Stimulated activated CD8-positive, alpha-beta memory T cell treated with anti-CD3 and anti-CD28 coated beads, Interleukin-15, amount 100 ng/mL, for 24 hours (primary cell): ENCODE data around the gene LRRC46.

ENCODE experiments used
- DNase-seq: peaks from one replicate; pipeline ENCODE4 v3.0.0-alpha.2; 2020; ENCODE audit warnings: low read depth

The LRRC46 gene

DNA sequence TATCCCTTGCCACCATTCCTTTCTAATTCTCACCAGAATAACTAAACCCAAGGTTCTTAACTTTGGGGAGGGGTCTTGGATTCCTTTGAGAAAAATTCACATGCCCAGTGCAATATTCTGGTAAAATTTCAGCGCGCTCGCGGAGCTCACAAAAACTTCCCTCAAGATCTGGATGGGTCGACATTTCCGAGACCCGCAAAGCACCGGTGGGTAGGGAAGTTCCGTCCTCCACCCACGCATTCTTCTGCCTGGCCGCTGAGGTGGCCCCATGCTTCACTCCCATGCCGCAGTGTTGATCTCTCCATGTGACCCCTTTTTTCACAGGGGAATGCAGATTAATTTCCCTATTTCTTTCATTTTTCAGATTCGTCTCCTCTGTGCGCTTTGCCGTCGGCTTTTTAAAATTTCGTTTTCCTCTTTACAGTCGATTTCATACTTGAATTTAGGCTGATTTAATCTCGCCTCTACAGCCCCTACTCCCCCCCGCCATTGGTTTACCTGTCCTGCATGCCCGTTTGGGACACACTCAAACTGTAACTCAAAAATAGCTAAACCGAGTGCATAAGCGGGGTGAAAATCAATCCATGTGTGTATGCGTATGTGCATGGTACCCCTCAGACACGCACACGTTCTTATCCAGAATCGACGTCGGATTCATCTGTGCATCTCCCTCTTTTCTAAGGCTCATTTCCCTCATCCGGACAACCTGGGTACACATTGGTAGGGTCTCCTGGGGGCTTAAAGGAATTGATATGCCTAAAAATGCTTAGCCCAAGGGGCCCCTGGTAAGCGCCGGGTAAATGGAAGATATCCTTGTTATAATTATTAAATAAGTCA is 20.9 kb downstream of the LRRC46 start:
- no peak for DNase-seq

- DNase-seq = no peak
These were observed 22.1 kb downstream of the LRRC46 start for GRCh38 chr17:47853616-47854015.

- no peak for DNase-seq
These were observed 24.3 kb downstream of the LRRC46 start for GRCh38 chr17:47855737-47856136.

DNA sequence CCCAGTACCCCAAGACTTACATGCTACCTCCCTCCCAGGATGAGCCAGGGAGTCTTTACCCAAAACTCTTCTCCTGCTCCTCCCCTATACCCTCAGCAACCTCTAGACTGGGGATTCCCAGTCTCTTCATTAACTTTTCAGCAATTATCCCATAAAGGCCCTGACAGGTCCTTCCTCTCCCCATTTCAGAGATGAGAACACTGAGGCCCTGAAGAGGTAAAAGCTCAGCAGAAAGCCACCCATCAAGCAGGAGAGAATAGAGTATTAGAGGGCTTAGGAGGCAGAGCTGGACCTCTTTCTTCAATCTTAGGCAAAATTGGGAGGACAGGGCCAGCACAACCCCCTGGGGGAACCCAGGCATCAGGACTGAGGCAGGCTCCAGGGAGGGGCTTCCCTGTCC is 25.4 kb downstream of the LRRC46 start:
- DNase-seq = no peak

- no peak for DNase-seq
These were observed 26.3 kb downstream of the LRRC46 start for GRCh38 chr17:47857551-47858455.

- no peak for DNase-seq
These were observed 28.9 kb downstream of the LRRC46 start for GRCh38 chr17:47860386-47860785.

- DNase-seq = no peak
These were observed 31.4 kb downstream of the LRRC46 start for GRCh38 chr17:47862621-47863440.

DNA sequence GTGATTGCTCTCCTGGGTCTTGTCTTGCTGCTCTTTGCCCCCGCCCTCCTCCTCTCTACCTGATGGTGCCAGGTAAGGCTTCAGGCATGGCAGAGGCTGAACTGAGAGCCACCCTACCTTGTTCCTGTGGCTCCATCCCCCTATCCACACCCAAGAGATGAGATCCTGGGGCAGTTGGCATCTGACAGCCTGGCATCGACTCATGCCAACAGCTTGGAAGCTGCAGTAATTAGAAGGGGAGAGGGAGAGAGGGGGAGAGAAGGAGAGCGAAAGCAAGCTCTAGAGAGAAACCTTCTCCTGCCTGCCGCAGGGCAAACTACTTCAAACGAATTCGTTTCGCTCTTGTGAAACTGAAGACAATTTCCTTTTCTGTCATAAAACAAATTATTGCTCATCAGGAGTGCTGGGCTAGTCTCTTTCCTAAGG is 33.3 kb downstream of the LRRC46 start:
- no peak for DNase-seq

DNA sequence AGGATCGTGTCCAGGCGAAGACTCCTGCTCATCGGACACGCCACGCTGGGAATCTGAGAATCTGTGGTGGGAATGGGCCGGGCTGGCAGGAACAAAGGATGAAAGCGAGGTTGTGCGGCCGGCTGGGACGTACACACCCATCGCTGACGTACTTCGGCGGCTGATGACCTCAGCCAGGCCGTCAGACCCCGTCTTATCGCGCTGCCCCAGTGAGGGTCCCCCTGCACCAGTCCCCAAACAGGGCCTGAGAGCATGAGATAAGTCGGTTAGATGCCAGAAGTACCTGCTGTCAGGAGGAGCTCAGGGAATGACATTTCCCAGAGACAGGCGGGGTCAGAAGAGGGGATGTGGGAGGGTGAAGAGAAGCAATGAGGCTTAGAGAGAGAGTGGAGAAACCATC is 35.5 kb downstream of the LRRC46 start:
- DNase-seq = no peak

DNA sequence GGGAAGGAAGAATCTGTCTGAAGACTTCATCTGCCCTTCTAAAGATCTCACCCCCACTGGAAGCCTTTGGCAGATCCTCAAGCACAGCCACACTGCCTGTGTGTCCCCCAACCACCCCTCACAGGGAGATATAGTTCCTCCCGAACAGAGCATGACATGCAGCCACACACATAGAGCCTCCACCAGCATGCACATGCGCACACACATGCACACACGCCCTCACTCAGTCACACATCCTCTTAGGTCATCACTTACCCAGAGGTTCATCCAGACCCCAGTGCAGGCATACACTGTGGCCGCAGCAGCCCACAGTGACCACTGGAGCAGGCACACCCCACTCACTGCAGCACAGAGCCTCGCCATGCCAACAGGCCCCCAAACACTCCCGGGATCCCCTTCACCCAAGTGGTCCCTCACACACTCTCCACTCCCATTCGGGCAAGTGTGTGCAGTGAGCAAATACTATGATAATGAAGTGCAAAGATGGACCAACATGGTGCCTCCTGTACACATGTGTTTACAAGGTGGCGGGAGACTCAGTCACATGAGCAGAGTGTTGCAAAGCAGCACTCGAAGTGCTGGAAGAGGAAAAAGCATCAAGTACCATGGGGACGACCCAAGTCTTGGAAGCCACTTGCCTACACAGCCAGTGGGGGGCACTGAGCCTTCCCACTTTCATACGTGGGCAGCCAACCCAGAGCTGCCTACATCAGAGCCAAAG is 36.5 kb downstream of the LRRC46 start:
- DNase-seq = no peak

DNA sequence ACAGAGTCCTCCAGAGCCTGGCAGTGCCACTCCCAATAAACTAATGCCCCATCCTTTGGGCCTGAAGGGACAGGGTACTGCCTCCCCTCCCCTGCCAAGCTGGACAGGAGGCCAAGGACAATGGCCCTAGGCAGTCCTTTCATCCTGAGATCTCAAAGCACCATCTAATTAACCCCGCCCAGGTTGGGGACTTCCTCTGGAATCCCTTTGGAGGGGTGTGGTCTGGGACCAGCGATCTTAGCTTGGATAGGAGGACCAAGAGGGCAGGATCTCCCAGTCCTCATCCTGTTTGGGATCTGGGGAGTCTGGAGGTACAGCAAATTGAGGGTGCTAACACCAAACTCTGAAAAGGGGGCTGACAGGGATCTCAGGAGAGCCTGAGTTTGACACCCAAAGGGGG is 37.6 kb downstream of the LRRC46 start:
- DNase-seq = no peak

GRCh38 chr17:47870056-47870455 is 38.6 kb downstream of the LRRC46 start:
- no peak for DNase-seq

DNA sequence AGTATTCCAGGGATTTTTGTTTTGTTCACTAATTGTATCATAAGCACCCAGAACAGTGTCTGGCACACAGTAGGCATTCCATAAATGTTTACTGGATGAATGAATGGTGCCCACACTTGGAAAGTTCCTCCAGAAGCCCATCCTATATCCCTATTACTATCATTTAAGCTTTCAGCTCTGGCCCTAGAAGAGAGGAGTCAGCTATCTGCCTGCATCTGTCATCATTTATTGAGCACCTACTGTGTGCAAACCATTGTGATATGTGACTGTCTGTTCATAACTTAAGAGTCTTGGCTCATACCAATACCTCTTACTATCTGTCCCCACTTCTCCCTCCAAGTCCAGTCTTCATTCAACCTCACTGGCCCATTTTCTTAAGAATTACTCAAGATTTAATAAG is 39.6 kb downstream of the LRRC46 start:
- no peak for DNase-seq

- no peak for DNase-seq
These were observed 40.7 kb downstream of the LRRC46 start for GRCh38 chr17:47872019-47872650.

- no peak for DNase-seq
These were observed 41.2 kb downstream of the LRRC46 start for GRCh38 chr17:47872651-47873161.

GRCh38 chr17:47873200-47874090 is 42.0 kb downstream of the LRRC46 start:
- DNase-seq = no peak

DNA sequence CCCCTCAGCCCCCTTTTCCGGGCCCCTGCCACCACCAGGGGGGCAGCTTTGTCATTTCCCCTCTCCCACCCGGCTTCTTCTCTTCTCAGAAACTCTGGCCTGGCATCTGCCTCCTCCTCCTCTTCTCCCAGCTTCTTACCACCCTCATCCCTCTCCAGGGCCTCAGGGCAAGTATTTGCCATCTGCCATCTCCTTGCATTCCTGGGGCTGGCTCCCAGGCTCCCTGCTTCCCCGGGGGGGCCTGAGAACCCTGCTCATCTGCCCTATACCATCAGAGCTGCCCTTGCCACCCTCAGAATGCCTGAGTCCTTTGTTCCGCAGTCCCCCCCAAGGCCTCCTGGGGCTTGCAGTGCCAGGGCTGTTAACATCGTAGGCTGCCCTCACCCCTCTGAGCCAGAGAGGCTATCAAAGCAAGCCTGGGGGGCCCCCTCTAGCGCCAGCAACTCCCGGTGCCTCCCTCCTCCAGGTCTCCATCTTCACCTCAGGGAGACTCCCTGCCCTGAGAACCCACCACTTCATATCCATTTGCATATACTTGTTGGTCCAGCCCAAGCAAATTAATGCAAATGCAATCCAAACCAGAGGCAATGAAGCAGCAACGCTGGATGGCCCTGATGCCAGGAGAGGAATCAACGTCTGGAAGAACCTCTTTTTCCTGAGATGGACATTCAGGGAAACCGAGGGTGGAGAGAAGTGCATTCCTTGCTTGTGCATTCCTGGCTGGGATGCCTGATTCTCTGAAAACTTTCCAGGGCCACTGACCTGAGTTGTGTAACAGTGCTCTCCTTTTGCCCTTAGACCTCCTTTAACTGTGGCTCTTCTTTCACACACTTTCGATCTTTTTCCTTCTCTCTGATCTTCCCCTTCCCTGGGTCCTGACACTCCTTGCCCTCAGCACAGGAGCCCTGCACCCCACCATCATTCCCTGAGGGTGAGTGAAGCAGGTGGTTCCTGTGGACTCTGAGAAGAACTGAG is 43.8 kb downstream of the LRRC46 start:
- DNase-seq = no peak

GRCh38 chr17:47877368-47878034 is 46.0 kb downstream of the LRRC46 start:
- no peak for DNase-seq
